Loucy (cell line): Measurements from ENCODE around the gene IRF2BP1.

Experiments
- H2AFZ ChIP-seq: fragments of 200-600 bp; sonication (generic); 2 replicates; pipeline ENCODE4 v1.6.0; 2016; ENCODE audit warnings: antibody characterized with exemption, mild to moderate bottlenecking, low read length, moderate library complexity
- H3F3A ChIP-seq: fragments of 200-600 bp; 2 replicates; pipeline ENCODE4 v1.6.0; 2016; ENCODE audit warnings: antibody characterized with exemption, low read depth, mild to moderate bottlenecking
- H3K27me3 ChIP-seq: fragments of 200-600 bp; sonication (generic); 2 replicates; pipeline ENCODE4 v1.6.1; 2014; ENCODE audit warnings: low read length, mild to moderate bottlenecking; ENCODE audit not compliant: insufficient read depth, poor library complexity, severe bottlenecking
- H3K36me3 ChIP-seq: fragments of 200-600 bp; sonication (generic); 2 replicates; pipeline ENCODE4 v1.6.1; 2016; ENCODE audit warnings: low read length; ENCODE audit not compliant: insufficient read depth
- H3K4me1 ChIP-seq: fragments of 200-600 bp; sonication (generic); 2 replicates; pipeline ENCODE4 v1.5.1; 2014; ENCODE audit warnings: low read length, mild to moderate bottlenecking; ENCODE audit not compliant: insufficient read depth, poor library complexity, severe bottlenecking
- H3K4me2 ChIP-seq: fragments of 200-600 bp; sonication (generic); 2 replicates; pipeline ENCODE4 v1.6.0; 2014; ENCODE audit warnings: antibody characterized with exemption, low read length, low read depth, mild to moderate bottlenecking; ENCODE audit not compliant: poor library complexity, severe bottlenecking
- H3K4me3 ChIP-seq: fragments of 200-600 bp; sonication (generic); 2 replicates; pipeline ENCODE4 v1.5.1; 2014; ENCODE audit warnings: low read length, mild to moderate bottlenecking, mixed read lengths; ENCODE audit not compliant: poor library complexity, severe bottlenecking
- H3K79me2 ChIP-seq: fragments of 200-600 bp; sonication (generic); 2 replicates; pipeline ENCODE4 v1.6.1; 2014; ENCODE audit warnings: low read length; ENCODE audit not compliant: insufficient read depth
- H3K9ac ChIP-seq: fragments of 200-600 bp; sonication (generic); 2 replicates; pipeline ENCODE4 v1.6.0; 2014; ENCODE audit warnings: mild to moderate bottlenecking, low read depth, low read length, moderate library complexity; ENCODE audit not compliant: poor library complexity, severe bottlenecking
- H3K9me2 ChIP-seq: fragments of 200-600 bp; sonication (generic); replicated peaks from 2 replicates; pipeline ENCODE4 v1.6.1; 2016; ENCODE audit warnings: low read depth, low read length, mixed read lengths
- H3K9me3 ChIP-seq: fragments of 200-600 bp; sonication (generic); 2 replicates; pipeline ENCODE4 v1.6.1; 2014; ENCODE audit warnings: mild to moderate bottlenecking, antibody characterized with exemption, low read length, low read depth; ENCODE audit not compliant: insufficient read depth
- H4K20me1 ChIP-seq: fragments of 200-600 bp; sonication (generic); 2 replicates; pipeline ENCODE4 v1.6.0; 2014; ENCODE audit warnings: antibody characterized with exemption, low read length, mild to moderate bottlenecking; ENCODE audit not compliant: insufficient read depth, poor library complexity, severe bottlenecking
- EZH2phosphoT487 ChIP-seq: fragments of 200-600 bp; IDR thresholded peaks from 2 replicates; pipeline ENCODE4 v1.6.1; 2018; ENCODE audit warnings: antibody characterized with exemption, mild to moderate bottlenecking, moderate library complexity, borderline replicate concordance
- TF ChIP-seq, protein P1 (sequence below): fragments of 200-600 bp; sonication (generic); conservative IDR thresholded peaks from 2 replicates; pipeline ENCODE4 v1.5.1; 2014; ENCODE audit warnings: mild to moderate bottlenecking, antibody characterized with exemption, low read length

The IRF2BP1 gene

DNA sequence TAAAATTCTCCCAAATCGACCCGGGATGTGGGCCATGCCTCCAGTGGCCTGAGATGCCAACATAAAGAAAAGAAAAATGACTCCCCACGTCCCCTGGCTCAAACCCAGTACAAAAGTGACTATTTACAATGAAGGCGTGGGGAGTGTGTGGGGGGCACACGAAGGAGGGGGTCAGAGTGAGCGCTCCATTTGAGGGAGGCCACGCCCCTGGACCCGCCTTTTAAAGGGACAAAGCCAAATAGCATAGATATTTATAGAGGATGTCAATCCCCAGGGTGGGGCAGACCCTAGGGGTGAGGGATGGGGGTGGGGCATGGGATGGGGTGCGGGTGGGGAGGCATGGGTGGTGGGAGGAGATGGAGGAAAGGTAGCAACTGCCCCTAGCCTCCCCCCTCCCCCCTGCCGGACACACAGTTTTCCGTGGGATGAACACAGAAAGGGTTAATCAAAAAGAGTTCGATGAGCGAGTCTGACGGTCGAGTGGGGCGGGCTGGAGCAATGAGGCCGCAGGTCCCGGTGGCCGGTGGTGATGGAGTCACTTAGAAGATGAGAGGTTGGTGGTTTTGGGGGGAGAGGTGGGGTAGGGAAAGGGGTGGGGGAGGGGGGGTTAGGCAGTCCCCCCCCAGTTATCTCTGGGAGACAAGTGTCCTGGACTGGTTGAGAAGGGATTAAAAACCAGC, 48.8 kb upstream of the IRF2BP1 start:
- H3K4me2 ChIP-seq: no peak overlapping the region
- H3K9me3 ChIP-seq: no peaks in the 10 kb centered on the region
- H4K20me1 ChIP-seq: no peaks in the 10 kb centered on the region
- H3K36me3 ChIP-seq: no peaks in the 10 kb centered on the region
- TF ChIP-seq EZH2phosphoT487: no peak
- TF ChIP-seq, protein P1, sequence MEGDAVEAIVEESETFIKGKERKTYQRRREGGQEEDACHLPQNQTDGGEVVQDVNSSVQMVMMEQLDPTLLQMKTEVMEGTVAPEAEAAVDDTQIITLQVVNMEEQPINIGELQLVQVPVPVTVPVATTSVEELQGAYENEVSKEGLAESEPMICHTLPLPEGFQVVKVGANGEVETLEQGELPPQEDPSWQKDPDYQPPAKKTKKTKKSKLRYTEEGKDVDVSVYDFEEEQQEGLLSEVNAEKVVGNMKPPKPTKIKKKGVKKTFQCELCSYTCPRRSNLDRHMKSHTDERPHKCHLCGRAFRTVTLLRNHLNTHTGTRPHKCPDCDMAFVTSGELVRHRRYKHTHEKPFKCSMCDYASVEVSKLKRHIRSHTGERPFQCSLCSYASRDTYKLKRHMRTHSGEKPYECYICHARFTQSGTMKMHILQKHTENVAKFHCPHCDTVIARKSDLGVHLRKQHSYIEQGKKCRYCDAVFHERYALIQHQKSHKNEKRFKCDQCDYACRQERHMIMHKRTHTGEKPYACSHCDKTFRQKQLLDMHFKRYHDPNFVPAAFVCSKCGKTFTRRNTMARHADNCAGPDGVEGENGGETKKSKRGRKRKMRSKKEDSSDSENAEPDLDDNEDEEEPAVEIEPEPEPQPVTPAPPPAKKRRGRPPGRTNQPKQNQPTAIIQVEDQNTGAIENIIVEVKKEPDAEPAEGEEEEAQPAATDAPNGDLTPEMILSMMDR: no peak
- H3K9ac ChIP-seq: no peak overlapping the region
- H3K9me2 ChIP-seq: no peaks in the 10 kb centered on the region
- no peaks in the 10 kb centered on the region for H3K4me1 ChIP-seq
- no peaks in the 10 kb centered on the region for H3K79me2 ChIP-seq
- H3K27me3 ChIP-seq: no peaks in the 10 kb centered on the region
- no peak overlapping the region for H3K4me3 ChIP-seq
- H2AFZ ChIP-seq: no peak overlapping the region
- H3F3A ChIP-seq: no peaks in the 10 kb centered on the region

- Histone ChIP-seq H3K9me2 (no peaks in the 10 kb centered on the region), H3K9me3 (no peaks in the 10 kb centered on the region), H3F3A (no peaks in the 10 kb centered on the region), H3K79me2 (no peaks in the 10 kb centered on the region), H3K4me3 (no peak overlapping the region), H3K4me2 (no peak overlapping the region), H3K36me3 (no peaks in the 10 kb centered on the region), H4K20me1 (no peaks in the 10 kb centered on the region), H3K9ac (no peak overlapping the region), H3K27me3 (no peaks in the 10 kb centered on the region), H2AFZ (no peak overlapping the region), H3K4me1 (peaks cover 4% of the 10 kb centered on the region)
- TF ChIP-seq, protein P1: no peak
- no peak for TF ChIP-seq EZH2phosphoT487
Measured at GRCh38 chr19:45933759-45934158, 47.8 kb upstream of the IRF2BP1 start.

- Histone ChIP-seq H3K4me1 (peaks cover 8% of the 10 kb centered on the region), H3K9me3 (no peaks in the 10 kb centered on the region), H3K9ac (no peak overlapping the region), H3K79me2 (no peaks in the 10 kb centered on the region), H3K9me2 (no peaks in the 10 kb centered on the region), H3K36me3 (no peaks in the 10 kb centered on the region), H3K4me3 (no peak overlapping the region), H4K20me1 (no peaks in the 10 kb centered on the region), H3F3A (no peaks in the 10 kb centered on the region), H2AFZ (no peak overlapping the region), H3K27me3 (no peaks in the 10 kb centered on the region), H3K4me2 (no peak overlapping the region)
- TF ChIP-seq, protein P1: 0 out of 2 replicates have a peak, but pooled peaks have one; percentile 13
- no peak for TF ChIP-seq EZH2phosphoT487
Measured at GRCh38 chr19:45931055-45931454, 45.1 kb upstream of the IRF2BP1 start.
